KG1 (cell line): Measurements from ENCODE around the gene EPHA6.
"Not testable (repeated sequence)": the region's sequence is repeated elsewhere in the genome, so short reads cannot be mapped to it uniquely, and the experiment has no call there.

Source experiments
- DNase-seq: peaks from one replicate; lab custom pipeline; 2025; lab: John Stamatoyannopoulos, UW

The EPHA6 gene

DNA sequence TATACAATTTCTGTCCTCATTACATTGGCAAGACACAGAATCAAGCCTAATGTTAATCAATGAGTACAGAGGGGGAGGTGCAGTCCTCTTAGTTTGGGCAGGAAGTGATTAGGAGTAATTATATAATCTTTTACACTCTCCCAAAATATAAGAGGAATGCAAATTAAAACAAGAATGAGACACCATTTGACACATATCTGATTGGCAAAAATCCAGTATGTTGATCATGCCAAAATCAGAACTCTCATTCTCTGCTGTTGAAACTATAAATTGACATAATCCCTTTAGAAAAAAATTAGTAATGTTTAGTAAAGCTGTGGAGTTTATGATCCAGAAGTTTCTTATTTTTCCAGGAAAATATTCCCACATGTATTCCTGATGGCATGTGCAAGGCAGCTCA is 373.4 kb downstream of the EPHA6 start:
- no peak for DNase-seq

DNA sequence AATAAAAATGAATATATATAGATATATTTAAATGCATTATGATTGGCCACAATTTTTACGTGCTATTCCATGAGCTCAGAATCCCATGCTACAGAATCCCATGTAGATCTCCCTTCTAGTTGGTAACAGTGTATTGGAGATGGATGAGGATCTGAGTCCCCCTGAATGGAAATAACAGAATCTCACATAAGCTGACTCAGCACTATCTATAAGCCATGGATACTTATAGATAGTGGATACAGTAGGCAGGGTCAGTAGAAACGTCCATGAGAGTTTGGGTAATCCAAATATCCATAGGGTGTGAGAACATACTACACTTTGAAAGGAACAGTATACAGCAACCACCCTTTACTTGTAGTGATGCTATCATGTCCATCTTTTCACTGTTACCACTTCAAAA is 375.4 kb downstream of the EPHA6 start:
- no peak for DNase-seq

DNA sequence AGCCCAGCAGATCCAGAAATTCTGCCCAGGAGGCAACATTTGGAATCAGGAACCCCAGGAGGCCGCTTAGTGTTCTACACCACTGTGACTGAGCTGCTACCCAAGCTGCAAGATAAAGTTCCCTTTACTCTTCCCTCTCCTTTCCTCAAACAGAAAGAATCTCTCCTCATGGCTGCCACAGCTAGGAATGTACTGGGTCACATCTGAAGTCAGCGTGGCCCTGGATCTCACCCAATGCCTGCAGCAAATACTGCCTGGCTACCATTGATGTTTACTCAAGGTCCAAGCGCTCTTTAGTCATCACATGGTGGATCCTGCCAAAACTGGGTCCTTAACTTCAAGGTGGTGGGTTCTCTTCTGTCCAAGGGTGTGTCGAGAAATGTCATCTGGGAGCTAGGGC is 382.7 kb downstream of the EPHA6 start:
- DNase-seq, result no peak

DNA sequence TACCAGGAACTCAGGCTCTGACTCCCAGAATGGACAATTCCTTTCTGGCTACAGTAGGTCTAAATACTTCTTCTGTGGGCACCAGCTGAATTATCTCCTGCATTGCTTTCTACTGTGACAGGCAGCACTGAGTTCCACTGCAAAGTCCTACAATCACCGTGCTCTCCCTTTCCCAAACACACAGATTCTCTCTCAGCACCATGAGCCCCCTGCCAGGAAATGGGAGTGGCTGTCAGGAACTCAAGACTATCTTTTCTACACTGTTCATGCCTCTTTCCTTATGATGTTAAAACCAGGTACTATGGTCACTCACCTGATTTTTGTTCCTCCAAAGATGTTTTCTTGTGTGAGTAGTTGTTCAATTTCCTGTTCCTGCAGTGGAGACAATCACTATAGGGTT is 383.4 kb downstream of the EPHA6 start:
- no peak for DNase-seq

DNA sequence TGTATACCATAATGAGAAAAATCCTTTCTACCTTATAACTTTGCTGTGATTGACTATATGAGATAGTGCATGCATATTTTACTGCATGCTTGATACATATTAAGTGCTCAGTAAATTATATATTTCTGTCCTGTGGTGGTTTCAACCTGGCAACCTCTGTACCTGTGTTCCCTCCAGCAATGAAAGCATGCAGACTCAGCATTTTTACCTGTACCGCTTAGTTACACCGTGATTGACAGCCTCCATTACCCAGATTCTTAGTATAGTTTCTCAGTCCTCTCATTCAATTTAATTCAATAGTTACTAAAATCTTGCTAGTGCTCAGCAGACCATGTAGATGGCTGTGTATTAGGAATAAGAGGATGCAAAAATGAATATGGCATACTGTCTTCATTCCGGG is 386.0 kb downstream of the EPHA6 start:
- no peak for DNase-seq

DNA sequence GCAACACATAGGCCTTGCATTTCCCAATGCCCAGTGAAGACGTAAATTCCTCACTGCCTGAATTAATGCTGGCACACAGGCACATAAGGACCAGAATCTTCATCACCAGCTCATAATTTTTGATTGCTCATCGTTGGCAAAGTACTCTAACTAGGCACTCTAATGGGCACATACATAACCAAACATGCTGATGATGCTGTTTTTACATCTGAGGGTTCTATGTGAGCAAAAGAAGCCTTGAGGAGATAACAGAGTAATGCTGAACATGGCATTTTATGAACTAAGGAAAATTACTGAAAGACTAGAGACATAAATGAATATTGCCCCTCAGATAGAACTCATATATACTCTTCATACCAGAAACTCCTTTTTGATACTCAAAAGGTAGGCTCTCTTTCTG is 387.4 kb downstream of the EPHA6 start:
- no peak for DNase-seq

DNA sequence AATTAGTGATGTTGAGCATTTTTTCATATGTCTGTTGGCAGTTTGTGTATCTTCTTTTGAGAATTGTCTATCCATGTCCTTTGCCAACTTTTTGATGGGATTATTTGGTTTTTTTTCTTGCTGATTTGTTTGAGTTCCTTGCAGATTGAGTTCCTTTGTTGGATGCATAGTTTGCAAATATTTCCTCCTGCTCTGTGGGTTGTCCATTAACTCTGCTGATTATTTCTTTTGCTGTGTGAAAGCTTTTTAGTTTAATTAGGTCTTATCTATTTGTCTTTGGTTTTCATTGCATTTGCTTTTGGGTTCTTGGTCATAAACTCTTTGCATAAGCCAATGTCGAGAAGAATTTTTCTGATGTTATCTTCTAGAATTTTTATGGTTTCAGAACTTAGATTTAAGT is 414.6 kb downstream of the EPHA6 start:
- DNase-seq, result no peak

DNA sequence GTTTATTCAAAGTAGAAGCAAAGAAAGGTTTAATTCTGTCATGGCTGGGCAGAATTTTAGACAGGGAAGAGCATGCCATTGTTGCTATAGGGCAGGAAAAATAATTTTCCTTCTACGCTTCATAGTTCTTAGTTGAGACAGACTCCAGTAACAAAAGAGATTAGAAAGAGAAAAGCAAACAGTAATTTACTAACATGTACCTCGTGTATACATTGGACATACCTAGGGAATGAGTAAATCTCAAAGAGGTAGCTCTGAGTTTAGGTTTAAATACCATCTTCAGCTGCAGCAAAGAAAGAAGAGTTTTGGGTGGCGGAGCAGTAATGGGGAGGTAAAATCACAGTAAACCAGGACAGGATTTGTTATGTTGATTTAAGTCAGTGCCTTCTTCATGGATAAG is 416.1 kb downstream of the EPHA6 start:
- DNase-seq, result no peak

DNA sequence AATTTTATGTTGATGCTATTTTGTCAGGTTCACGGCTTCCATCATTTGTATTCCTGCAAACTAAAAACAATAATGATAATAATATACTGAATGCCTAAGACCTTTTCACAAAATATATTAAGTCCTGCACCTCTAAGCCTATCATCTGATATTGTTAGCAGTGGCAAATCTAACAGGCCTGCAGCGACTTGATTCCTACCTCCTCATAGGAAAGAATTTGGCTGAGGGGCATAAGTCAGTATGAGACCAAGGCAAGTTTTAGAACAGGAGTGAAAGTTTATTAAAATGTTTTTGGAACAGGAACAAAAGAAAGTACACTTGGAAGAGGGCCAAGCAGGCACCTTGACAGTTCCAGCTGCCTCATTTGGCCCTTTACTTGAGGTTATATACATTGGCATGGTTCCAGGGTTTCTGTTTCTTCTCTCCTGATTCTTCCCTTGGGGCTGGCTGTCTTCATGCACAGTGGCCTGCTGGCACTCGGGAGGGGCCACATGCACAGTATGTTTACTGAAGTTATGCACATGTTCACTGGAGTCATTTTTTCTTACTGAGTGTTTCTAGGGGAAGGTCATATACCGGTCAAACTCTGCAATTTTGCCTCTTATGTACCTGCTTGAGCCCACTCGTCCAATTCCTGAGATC is 418.1 kb downstream of the EPHA6 start:
- DNase-seq, result no peak

DNA sequence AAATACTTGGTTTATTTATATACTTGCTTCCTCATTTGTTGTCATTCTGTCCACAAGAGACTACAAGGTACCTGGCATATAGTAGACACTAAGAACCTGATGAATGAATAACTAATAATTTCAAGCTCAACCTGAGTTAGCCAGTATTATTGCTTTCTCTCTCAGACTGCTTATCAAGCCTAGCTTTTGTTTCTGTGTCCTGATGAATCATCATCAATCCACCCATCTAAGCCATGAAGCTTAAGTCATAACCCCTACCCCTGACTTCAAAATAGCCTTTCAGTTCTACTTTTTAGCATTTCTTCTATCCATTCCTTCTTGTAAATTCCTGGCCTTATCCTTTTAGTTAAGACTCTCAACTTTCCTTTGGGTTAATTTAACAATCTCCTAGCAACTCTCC is 420.8 kb downstream of the EPHA6 start:
- no peak for DNase-seq

DNA sequence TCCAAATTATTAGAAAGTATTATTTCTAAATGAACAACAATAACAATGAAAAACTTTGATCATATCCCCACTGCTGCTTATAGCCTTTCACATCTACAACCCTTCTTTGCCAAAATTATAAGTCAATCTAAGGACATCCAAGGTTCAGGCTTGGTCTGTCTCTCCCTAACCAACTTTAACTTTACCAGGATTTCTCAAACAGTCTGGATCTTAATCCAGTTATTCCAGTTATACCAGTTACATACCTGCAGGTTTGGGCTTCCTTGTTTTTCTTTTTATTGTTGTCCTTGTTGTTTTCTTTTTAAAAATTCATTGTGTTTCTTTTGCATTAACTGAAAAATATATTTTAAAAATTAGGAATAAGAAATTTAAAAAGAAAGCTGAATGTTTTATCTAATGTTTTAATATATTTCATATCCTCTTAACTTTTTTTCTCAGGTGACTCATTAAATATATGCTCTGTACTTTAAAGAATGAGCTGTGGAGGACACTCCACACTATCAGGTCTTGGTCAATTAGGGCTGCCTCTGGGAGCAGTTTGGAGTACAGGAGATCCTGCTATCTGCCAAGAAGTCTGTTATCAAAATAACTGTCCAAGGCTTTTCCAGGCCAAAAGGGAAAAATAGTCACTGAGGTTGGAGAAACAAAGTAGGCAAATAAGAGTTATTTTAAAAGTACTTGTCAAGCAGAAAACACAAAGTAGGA is 421.4 kb downstream of the EPHA6 start:
- no peak for DNase-seq

DNA sequence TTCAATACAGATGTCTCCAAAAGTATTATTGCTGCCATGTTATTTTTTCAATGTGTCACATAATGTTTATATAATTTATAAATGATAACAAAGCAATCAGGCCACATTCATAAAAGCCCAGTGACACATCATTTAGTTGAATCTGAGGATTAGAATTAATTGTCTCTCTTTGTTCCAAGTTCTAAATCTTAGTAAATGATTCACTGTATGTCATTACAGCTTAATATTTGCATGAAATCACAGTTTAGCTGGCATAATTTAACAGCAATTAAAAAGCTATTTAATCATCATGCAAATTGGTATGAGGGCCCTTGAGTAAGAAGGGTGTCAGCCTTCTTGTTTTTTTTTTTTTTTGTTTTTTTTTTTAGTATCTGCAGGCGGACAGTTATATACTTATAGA is 427.0 kb downstream of the EPHA6 start:
- no peak for DNase-seq

DNA sequence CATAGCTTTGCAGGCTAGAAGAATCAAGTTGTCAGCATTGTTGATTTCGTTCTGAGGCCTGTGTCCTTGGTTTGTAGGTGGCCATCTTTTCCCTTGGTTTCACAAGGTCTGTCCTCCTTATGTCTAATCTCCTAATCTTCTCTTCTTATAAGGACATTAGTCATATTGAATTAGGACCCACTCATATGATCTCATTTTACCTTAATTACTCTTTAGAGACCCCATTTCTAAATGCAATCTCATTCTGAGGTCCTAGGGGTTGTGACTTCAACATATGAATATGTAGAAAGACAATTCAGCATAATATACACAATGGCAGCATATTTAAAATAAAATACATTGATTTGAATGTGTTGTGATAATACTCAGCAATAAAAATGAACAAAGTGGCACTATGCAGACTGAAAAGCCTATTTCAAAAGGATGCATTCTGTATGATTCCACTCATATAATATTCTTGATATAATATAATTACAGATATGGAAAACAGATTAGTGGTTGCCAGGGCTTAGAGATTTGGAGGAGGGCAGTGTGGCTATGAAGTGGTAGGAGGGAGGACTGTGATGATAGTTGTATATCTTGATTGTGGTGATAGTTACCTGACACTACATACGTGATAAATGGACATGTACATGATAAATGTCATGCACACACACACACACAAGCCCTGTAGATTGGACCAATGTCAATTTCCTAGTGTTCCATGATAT is 431.0 kb downstream of the EPHA6 start:
- DNase-seq, result no peak

DNA sequence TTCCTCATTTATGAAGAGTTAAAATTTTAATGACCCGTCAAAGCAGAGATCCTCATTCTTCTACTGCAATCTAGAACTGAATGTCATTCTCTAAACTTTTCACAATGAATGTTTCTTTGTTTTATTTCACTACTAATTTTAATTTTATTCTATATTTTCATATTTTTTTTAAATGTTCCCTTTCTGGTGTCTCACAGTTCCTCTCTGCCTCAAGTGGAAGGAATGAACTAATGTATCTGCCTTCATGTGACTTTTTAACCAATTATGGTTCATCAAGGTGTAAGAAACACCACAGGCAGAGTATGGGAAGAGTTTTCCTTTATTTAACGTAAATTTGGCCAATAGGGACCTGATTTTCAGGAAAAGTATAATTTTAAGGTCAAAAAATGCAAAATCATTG is 441.7 kb downstream of the EPHA6 start:
- no peak for DNase-seq

DNA sequence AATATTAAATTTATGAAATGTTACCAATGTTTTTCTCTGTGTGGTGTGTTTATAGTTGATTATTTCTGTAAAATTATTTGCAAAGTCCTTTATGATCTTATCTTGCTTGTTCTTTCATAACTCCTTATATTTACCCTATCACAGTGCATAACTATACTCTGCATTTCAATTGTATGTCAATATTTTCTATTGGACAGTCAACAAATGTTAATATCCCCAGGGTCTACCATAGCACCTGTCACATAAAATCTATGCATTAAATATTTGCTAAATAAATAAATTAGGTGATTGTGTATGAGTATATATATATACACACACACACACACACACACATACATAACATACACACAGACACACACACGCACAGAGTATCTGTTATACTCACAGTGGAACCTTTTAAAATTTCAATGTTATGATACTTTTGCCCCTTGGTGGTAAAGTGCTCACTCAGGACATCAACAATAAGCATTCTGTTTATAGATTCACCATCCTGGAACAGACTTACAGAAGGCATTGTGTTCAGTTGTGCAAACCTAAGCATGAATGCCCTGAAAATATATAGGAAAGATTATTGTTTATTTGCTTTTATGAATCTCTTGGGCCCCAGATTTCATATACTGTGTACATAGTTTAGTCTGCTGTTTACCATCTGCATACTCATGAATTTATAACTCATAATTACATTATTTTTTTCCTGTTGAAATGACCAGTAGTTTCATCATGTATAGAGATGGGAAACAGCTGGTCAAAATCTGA is 443.7 kb downstream of the EPHA6 start:
- DNase-seq, result no peak

DNA sequence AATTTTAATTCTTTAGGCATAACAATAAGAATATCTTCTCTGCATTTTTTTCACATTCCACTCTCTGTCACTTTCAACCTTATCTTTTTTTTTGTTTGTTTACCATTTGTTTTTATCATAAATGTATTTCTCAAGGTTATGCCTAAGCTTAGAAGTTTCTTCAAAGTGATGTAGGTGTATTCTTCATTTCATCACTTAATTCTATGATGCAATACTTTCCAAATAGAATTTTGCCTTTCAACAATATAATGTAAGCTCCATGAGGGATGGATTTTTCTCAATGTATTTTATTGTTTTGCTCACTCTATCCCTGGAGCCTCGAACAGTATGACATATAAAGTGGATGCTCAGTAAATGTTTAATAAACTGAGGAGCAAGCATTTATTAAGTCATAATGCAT is 444.9 kb downstream of the EPHA6 start:
- DNase-seq, result no peak

DNA sequence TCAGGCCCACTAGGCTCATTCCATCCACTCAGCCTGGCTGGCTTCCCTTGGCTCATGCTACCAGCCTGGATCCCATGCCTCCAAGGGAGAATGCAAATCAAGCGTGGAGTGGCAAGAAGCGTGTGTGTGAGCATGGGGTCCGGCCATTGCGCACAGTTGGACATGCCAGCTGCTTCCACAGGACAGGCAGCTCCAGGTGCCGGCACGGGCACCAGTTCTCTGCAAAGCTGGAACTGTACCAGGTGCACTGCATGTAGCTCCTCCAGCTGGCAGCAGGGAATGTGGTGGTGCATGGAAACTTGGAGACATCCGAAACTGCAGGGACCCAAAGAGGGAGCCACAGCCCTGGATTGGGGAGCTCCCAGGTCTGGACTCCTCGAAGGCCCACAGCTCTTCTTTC is 449.8 kb downstream of the EPHA6 start:
- no peak for DNase-seq

DNA sequence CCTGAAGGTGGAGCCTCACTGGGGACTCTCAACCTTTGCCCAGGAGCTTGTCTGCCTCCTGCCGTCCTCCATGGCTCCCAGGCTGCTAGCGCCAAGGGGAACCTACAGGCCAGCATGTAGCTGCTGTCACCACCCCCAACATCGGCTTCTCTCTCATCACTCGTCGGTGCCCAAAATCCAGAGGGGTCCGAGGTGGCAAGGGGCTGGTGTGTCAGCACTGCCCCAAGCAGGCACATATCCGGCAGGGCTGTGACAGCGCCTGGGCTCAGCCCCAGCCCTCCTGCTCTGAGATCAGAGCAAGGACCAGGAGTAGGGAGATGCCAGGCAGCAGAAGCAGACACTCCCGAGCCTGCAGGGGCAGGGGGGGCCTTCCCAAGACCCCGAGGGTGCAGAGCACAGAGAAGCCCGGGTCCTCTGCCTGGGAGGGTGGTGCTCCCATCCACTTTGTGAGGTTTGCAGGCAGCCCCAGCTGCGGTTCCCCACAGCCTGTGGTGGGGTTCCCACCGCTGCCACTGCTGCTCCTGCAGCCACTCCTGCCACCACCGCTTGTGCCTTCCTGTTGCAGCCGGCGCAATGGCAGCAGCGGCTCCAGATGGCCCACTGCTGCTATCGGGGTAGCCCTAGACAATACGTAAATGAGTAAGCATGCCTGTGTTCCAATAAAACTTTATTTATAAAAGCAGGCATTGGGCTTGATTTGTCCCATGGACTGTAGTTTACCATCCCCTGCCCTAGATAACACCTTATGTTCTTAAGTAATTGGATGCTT is 451.0 kb downstream of the EPHA6 start:
- no peak for DNase-seq

DNA sequence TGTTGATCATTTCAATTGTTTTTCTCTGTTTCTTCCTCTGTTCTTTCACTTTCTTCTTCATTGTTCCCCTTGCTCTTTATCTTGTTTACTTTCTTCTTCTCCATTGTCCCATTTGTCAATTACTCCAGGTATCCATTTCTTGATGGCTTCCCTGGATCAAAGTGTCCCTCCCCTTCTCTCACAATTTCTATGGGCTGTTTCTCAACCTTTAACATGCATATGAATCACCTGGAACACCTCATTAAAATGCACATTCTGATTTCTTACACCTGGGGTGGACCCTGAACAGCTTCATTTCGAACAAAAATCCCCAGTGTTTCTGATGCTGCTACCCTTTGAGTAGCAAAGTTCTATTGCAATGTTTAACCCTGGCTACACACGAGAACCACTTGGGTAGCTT is 454.8 kb downstream of the EPHA6 start:
- no peak for DNase-seq

DNA sequence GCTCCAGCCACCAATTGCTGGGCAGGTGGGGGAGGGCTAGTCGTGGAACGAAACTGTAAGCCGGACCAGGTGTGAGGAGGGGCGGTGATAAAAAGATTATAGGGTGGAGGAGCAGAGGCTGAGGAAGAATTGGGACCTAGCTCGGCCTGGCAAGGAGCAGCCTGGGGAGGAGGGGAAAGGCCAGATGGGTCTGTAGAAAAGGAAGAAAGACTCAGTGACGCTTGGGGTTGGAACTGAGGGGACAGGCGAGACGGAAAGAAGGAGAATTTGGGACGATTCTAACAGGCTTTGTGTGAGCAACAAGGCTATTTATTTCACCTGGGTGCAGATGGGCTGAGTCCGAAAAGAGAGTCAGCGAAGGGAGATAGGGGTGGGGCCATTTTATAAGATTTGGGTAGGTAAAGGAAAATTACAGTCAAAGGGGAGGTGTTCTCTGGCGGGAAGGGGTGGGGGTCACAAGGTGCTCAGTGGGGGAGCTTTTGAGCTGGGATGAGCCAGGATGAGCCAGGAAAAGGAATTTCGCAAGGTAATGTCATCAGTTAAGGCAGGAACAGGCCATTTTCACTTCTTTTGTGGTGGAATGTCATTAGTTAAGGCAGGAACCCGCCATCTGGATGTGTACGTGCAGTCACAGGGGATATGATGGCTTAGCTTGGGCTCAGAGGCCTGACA is 462.6 kb downstream of the EPHA6 start:
- DNase-seq, result not testable (repeated sequence)

DNA sequence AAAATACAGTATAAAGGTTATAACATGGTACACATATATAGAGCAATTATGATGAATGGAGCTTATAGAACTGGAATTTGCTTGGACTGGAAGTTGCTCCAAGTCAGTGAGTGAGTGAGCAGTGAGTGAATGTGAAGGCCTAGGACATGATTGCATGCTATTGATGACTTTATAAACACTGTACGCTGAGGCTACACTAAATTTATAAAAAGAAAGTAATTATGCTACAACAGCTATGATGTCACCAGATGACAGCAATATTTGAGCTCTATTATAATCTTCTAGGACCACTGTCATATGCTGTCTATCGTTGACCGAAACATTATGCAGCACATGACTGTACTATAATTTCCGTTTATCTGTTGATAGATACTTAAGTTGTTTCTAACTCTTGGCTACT is 463.3 kb downstream of the EPHA6 start:
- no peak for DNase-seq
